Cardiac muscle cell (in vitro differentiated cells and primary cell): ENCODE measurements around the gene TTC28. TPM values are rescaled to one million over a fixed set of nuclear protein-coding genes. Genes with fewer than 3 reads are reported as not detected.
"Not testable (repeated sequence)": the region's sequence is repeated elsewhere in the genome, so short reads cannot be mapped to it uniquely, and the experiment has no call there.

Source experiments
- DNase-seq, 2 donors: peaks; one replicate each; pipeline versions ENCODE4 v3.0.0 to v3.0.0-alpha.2; 2010 to 2017; ENCODE audit warnings: low read depth in 1 of 2, low spot score in 1 of 2
- H3K27ac ChIP-seq: fragments of 200-600 bp; sonication (generic); 2 replicates; pipeline ENCODE4 v1.5.1; 2016
- H3K27me3 ChIP-seq: fragments of 200-600 bp; sonication (generic); 2 replicates; pipeline ENCODE4 v1.6.0; 2016; ENCODE audit warnings: control low read depth
- H3K36me3 ChIP-seq: fragments of 200-600 bp; sonication (generic); 2 replicates; pipeline ENCODE4 v1.5.1; 2016; ENCODE audit warnings: control low read depth
- H3K4me1 ChIP-seq: fragments of 200-600 bp; sonication (generic); 2 replicates; pipeline ENCODE4 v1.8.1; 2017; ENCODE audit warnings: low read depth, mild to moderate bottlenecking, mixed run types
- H3K4me3 ChIP-seq: fragments of 200-600 bp; sonication (generic); 2 replicates; pipeline ENCODE4 v1.5.1; 2016; ENCODE audit warnings: mild to moderate bottlenecking
- H3K9me3 ChIP-seq: fragments of 200-600 bp; sonication (generic); 2 replicates; pipeline ENCODE4 v1.5.1; 2017; ENCODE audit warnings: low read depth, mild to moderate bottlenecking, control low read depth
- CTCF ChIP-seq: IDR thresholded peaks from 2 replicates; pipeline ENCODE4 v1.5.1; 2012; ENCODE audit warnings: low read depth, mild to moderate bottlenecking, low read length
- polyA plus RNA-seq: library from polyadenylated mRNA; unstranded; fragments of >200 nt; fragmentation: Nextera tagmentation; extraction: Ambion mirVana; gene quantifications from 2 replicates; pipeline ENCODE4 v1.2.1, GENCODE V29; 2016
- total RNA-seq: library from RNA; depleted of rRNA; stranded (reverse); fragments of >200 nt; gene quantifications from 2 replicates; pipeline ENCODE4 v1.2.3, GENCODE V29; 2016

TTC28 gene
- total and polyA plus RNA-seq, 2 experiments from 2014 or later, result 27.3 to 109 TPM

GRCh38 chr22:28373831-28374230 lies 305.8 kb downstream of the TTC28 start:
- Histone ChIP-seq H3K4me1 (peaks cover 43% of the 10 kb centered on the region), H3K27ac (peak overlapping the region; percentile 67), H3K4me3 (no peak overlapping the region), H3K27me3 (no peaks in the 10 kb centered on the region), H3K9me3 (no peaks in the 10 kb centered on the region), H3K36me3 (no peaks in the 10 kb centered on the region)
- no peak for TF ChIP-seq CTCF
- DNase-seq, result peak in 1 of 2 donors; percentile 13

GRCh38 chr22:28369854-28370253 lies 309.8 kb downstream of the TTC28 start:
- Histone ChIP-seq H3K27ac (peak overlapping the region; percentile 70), H3K9me3 (no peaks in the 10 kb centered on the region), H3K4me3 (no peak overlapping the region), H3K36me3 (no peaks in the 10 kb centered on the region), H3K27me3 (no peaks in the 10 kb centered on the region), H3K4me1 (peaks cover 28% of the 10 kb centered on the region)
- TF ChIP-seq CTCF, result no peak
- DNase-seq, result peak in 1 of 2 donors; percentile 6

GRCh38 chr22:28366856-28367255 lies 312.8 kb downstream of the TTC28 start:
- no peak overlapping the region for H3K27ac ChIP-seq
- no peaks in the 10 kb centered on the region for H3K9me3 ChIP-seq
- no peak overlapping the region for H3K4me3 ChIP-seq
- H3K36me3 ChIP-seq, result no peaks in the 10 kb centered on the region
- no peak for TF ChIP-seq CTCF
- H3K27me3 ChIP-seq, result no peaks in the 10 kb centered on the region
- DNase-seq, result no peak
- H3K4me1 ChIP-seq, result peaks cover 12% of the 10 kb centered on the region

- H3K27ac ChIP-seq, result no peak overlapping the region
- H3K27me3 ChIP-seq, result no peaks in the 10 kb centered on the region
- no peaks in the 10 kb centered on the region for H3K9me3 ChIP-seq
- H3K4me1 ChIP-seq, result peaks cover 10% of the 10 kb centered on the region
- no peak overlapping the region for H3K4me3 ChIP-seq
- no peak for TF ChIP-seq CTCF
- no peak for DNase-seq
- H3K36me3 ChIP-seq, result no peaks in the 10 kb centered on the region
Measured at GRCh38 chr22:28365371-28365770, 314.3 kb downstream of the TTC28 start.

- H3K4me1 ChIP-seq, H3K27me3 ChIP-seq, H3K9me3 ChIP-seq, DNase-seq, H3K36me3 ChIP-seq, H3K4me3 ChIP-seq, H3K27ac ChIP-seq: not testable (repeated sequence)
Measured at GRCh38 chr22:28364105-28364504, 315.5 kb downstream of the TTC28 start.

- H3K27me3 ChIP-seq, result no peaks in the 10 kb centered on the region
- DNase-seq, result no peak
- no peak for TF ChIP-seq CTCF
- no peaks in the 10 kb centered on the region for H3K36me3 ChIP-seq
- no peaks in the 10 kb centered on the region for H3K9me3 ChIP-seq
- H3K4me1 ChIP-seq, result peaks cover 8% of the 10 kb centered on the region
- H3K4me3 ChIP-seq, result no peak overlapping the region
- H3K27ac ChIP-seq, result no peak overlapping the region
Measured at GRCh38 chr22:28360939-28361338, 318.7 kb downstream of the TTC28 start.
